NCI-H146 (cell line): ENCODE measurements around the gene LHX5.

Source experiments
- DNase-seq: peaks from one replicate; lab custom pipeline; 2025; lab: John Stamatoyannopoulos, UW

Gene LHX5

DNA sequence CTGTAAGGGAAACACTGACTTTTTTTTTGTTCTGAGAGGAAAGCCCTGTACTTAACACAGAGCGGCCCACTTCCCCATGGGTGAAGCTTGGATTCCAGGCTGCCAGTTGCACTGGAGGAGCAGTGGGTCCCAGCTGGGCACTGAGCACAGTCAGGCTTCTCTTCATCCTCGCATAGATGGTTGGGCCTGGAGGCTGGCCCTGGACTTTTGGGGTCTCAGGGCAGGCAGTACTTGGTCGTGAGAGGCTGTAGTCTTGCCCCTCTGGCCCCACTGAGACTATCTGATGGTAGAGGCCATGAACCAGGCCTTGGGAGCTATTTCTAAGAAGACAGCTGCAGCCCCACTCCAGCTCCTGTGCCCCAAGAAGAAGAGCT is 6.2 kb upstream of the LHX5 start:
- DNase-seq = no peak

GRCh38 chr12:113477171-113477841 is 5.6 kb upstream of the LHX5 start:
- DNase-seq = no peak

DNA sequence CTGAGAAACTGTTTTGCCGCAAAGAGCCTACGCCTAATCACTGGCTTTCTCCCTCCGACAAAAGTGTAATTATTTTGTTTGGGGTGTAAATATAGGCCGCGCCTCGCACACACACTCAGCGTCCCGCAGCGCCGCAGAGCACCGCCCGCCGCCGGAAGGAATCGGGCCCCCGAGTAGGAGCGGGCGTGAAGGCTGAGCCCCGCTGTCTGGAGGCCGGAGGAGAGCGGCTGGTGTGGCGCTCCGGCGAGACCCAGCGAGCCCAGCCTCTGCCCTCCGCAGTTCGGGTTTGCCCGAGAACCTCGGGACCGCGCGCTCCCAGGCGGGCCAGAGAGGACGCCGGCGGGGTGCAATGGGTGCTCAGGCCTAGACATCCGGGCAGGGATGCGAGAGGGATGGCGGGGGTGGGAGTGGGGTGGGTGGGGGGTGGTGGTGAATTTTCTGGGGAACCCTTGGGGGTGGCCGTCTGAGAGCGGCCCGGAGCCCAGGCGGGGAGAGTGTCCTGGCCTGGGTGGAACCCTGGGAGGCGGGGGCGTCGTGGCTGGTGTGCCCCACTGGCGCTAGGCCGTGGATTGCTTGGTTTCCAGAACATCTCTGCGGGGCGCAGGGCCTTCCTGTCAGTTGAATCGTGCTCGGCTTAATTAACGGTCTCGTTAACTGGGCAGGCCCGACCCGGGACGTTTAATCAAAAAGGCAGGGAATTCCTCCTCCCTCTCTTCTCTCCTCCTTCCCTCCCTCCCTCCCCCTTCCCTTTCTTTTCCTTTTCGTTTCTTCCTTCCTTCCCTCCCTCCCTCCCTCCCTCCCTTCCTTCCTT is 4.7 kb upstream of the LHX5 start:
- DNase-seq = peak; percentile 37

DNA sequence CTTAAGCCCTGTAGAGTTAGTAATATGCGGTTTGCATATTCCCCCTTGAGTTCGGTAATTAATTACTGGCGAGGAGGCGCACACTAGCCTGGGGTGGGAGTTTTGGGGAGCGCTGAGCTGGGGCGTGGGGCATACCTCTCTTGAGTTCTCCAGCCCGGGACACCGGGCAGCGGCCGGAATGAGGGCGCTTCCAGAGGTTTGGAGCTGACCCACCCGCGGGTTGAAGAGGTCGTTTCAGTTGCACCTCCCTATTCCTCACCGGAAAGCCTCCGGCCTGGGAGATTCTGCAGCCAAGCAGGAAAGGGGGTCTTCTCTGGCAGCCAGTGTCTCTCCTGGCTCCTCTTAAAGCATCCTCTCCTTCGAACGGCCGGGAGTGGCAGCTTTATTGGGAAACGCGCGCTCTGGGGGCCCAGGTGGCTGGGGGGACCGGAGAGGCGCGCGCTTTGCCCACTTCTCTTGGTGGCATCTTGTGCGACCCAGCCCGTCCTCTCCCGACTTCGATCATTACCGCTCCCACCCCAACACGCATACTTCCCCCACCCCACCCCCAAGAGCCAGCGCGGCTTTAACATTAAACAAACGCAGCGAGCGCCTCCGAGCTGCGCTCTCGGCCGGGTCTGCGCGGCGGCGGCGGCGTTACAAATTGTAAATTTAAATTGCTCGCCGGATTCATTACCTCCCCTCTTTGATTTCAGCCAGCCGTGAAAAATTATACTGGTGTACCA is 3.9 kb upstream of the LHX5 start:
- no peak for DNase-seq

GRCh38 chr12:113474635-113475436 is 3.2 kb upstream of the LHX5 start:
- DNase-seq = no peak

- DNase-seq = no peak
These were observed 2.3 kb upstream of the LHX5 start for GRCh38 chr12:113473942-113474341.

- DNase-seq = no peak
These were observed 1.7 kb upstream of the LHX5 start for GRCh38 chr12:113473400-113473799.

- no peak for DNase-seq
These were observed 785 bp upstream of the LHX5 start for GRCh38 chr12:113472191-113473121.

- DNase-seq = no peak
These were observed 626 bp downstream of the LHX5 start for GRCh38 chr12:113470871-113471618.

- no peak for DNase-seq
These were observed 1.5 kb downstream of the LHX5 start for GRCh38 chr12:113469949-113470743.

DNA sequence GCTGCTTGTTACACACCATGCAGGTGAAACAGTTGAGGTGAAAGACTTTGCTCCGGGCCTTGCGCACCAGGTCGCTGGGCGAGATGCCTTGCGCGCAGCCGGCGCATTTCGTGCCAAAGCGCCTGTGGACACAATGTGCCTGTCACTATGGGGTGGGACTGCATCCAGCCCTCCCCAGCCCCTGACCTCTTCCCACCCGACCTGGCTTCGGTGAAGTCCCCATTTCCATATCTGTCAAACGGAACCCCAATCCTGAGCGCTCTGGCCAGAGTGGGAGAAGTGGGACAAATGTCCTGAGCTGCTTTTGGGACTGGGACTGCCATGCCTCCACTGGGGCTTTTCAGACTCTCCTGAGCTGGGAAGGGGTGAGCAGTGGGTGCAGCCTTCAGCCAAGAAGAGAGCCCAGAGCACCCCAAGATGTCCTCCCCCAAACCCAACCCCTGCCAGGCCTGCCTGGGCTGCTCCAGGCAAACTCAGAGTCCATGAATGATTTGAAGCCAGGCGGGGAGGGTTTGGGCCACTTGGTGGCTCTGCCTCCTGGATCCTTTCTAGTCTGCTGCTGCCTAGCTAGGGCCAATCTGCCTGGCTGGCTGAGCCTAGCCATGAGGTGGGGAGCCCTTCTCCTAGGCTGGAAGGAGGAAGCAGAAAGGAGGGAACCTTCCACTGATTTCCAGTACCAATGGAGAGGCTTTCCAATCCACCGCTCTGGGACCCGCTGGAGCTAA is 2.3 kb downstream of the LHX5 start:
- DNase-seq = no peak

DNA sequence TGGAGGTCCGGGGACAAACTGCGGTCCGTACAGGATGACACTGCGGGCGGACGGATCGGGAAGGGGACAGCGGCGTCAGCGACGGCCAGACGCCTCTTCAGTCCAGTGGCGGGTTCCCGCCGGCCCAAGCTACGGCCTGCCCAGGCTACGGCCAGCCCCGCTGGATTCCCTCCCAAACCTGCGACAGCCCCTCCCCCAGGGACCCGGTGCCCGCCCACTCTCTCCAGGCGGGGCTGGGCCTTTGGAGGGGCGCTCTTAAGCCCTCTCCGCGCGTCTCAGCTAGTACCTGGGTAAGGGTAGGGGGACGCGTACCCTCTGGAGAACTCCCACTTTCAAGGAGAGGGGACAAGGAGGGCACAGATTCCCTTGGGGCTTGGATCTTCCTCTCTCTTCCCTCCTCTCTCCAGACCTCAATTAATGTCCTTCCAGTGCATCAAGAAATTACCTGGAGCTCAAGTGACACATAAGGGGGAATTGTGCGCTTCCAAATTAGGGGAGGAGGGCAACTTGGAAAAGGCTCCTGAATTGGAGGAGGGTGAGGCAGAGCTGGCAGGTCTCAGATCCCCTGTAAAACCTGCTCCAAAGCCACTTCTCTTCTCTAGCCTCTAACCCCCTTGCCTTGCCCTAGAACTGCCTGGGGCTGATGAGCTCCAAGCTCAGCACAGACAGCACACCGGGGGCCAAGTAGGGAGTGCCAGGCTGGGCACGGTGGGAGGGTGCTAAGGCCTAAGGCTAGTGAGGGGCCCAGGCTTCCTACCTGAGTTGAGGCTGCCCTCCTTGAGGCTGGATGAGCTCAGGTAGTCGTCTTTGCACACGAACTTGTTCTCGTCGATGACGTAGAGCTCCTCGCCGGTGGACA is 3.1 kb downstream of the LHX5 start:
- no peak for DNase-seq

- DNase-seq = peak; percentile 27
These were observed 3.9 kb downstream of the LHX5 start for GRCh38 chr12:113467502-113468364.

DNA sequence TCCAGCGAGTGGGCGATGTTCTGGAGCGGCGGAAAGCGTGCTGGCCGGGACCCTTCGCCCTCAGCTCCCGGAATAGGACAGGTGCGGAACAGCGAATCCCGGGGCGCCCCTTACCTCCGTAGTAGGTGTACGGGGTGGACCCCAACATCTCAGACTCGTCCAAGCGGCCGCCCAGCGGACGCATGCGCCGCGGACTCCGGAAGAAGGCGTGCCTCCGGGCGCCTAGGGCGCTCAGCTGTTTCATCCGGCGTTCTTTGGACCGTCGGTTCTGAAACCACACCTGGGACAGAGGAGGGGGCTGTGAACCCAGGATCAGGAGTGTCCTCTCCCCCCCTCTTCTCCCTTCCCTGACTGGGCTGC is 4.5 kb downstream of the LHX5 start:
- DNase-seq = no peak

GRCh38 chr12:113466454-113467141 is 5.1 kb downstream of the LHX5 start:
- peak; percentile 4 for DNase-seq

DNA sequence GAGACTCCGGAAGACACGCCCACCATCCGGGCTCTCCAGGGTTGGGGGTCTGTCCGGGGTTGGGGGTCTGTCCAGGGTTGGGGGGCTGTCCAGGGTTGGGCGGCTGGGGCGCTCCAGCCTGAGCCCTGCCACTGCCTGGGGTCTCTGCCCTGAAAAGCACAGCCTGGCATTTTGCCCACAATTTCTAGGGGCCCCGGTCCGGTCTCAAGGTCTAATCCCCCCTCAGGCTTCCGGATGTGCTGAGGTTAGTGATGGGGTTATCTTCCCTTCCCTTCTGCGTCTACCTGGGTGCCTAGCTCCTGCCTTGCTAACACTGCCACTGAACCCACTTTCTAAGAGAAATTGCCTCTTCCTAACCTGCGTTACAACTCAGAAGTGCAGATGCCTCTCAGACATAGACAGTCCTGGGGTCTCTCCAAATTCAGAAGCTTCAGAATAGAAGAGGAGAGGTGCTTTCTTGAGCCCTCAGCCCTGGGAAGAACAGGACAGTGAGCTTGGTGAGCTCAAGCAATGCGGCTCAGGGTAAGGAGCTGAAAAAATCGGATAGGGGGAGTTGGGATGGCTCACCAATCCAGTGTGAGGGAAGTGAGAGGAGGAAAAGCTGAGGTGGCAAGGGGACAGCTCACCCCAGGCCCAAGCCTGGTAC is 5.7 kb downstream of the LHX5 start:
- DNase-seq = no peak
